Measurements from ENCODE around the gene PSMD6. TPM values are rescaled to one million over a fixed set of nuclear protein-coding genes. Genes with fewer than 3 reads are reported as not detected.

PSMD6 gene
- total and polyA plus RNA-seq, 4 experiments from 2014 or later = 65.7 to 152 (median 97.3) TPM

DNA sequence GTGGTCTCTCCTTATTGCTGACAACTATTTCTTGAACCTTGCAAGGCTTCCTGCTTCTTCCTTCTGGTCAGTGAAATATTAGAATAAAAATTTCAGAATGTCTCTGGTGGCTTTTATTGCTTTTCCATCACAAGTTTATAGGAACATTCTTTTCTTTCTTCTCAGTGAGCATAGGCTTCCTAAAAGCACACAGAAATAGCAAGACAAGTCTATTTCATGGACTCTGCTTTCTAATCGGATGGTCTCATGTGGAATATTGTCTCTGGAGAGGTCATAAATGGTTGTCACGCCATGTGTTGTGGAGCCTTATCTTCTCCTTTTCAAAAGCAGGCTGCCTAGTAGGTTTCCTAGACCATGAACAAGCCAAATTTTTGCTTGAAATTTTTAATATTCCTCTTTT is 9.8 kb upstream of the PSMD6 start:
- Histone ChIP-seq H3K27ac (ENCODE audit: low read depth, low read length) (no peak overlapping the region), H3K27me3 (ENCODE audit: insufficient read depth, low read length) (no peaks in the 10 kb centered on the region), H3K9me3 (ENCODE audit: control insufficient read depth in 1 of 2, low read length in 2 of 2) (no peaks in the 10 kb centered on the region), H3K4me1 (ENCODE audit: insufficient read depth, low read length) (peaks cover 7% of the 10 kb centered on the region), H3K36me3 (ENCODE audit: insufficient read depth, low read length) (no peaks in the 10 kb centered on the region), H3K4me3 (ENCODE audit: low read length in 2 of 2) (no peak overlapping the region)
- Mint-ChIP-seq H3K4me3 (no peak overlapping the region), H3K4me1 (peaks cover 5 to 6% (median 5%) of the 10 kb centered on the region in 4 donors), H3K36me3 (no peaks in the 10 kb centered on the region), H3K27me3 (peaks cover 4 to 10% of the 10 kb centered on the region in 2 donors), H3K9me3 (peaks cover 0 to 4% (median 2%) of the 10 kb centered on the region in 8 donors), H3K27ac (no peak overlapping the region)
- ChIA-PET CTCF (ENCODE audit: partially characterized antibody) (interaction anchor here (1.1 to 2.5 kb wide), 2 partner anchors 9 to 455 kb away, joined by 3 to 7 read pairs; partner anchors contain the start of gene PSMD6), POLR2A (ENCODE audit: partially characterized antibody) (no interaction called here)
- intact Hi-C loops (cut with micrococcal nuclease) = no loop called here
- DNase-seq = no peak

DNA sequence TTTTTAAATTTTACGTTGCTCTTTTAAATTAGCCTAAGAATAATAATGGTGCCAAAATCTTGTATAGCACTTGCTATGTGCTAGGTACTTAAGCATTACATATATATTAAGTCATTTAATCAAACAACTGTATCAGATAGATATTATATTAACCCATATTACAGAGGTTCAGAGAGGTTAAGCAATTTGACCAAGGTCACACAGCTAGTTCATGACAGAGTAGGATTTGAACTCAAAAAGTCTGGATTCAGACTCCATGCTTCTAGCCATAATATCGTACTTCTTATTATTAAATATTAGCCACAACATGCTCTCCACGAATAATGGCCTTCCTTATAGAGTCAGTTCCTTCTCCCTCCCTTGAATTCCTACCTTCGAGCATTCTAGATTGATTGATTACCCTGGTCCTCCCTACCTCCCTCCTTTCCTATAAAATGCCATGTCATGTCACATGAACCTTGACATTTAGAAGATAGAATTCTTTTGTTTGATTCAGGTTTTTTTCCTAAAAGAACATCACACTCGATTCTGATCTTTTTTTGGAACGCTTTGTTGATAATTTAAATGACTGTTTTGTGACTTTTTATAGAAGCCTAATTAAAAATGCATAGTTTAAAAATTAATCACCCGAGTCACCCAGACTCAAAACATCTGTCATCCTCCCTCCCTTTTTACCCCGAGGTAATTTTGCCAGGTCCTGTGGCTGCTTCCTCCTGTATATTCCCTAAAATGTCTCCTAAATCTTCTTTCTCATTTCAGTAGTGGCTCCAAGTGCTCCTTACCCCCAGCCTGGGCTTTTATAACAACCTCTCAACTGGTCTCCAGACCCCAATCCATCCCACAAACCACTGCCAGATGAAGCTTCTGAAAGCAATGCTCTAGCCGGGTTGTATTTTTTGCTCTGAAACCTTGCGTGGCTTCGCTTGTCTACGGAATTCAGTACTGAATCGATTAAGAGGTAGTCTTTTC is 8.5 kb upstream of the PSMD6 start:
- no peak overlapping the region for H3K27ac ChIP-seq (ENCODE audit: low read depth, low read length)
- no peak for DNase-seq
- peaks cover 11% of the 10 kb centered on the region in 2 donors for H3K27me3 Mint-ChIP-seq
- peaks cover 2% of the 10 kb centered on the region for H3K27me3 ChIP-seq (ENCODE audit: insufficient read depth, low read length)
- peaks cover 0 to 4% (median 2%) of the 10 kb centered on the region in 8 donors for H3K9me3 Mint-ChIP-seq
- peak overlapping the region in 3 of 8 donors; percentile 2 to 52 (median 20) for H3K4me3 Mint-ChIP-seq
- H3K9me3 ChIP-seq (ENCODE audit: control insufficient read depth in 1 of 2, low read length in 2 of 2) = no peaks in the 10 kb centered on the region
- intact Hi-C loops (cut with micrococcal nuclease) = no loop called here
- CTCF ChIA-PET (ENCODE audit: partially characterized antibody) = interaction anchor here (1.0 to 3.5 kb wide), 5 partner anchors 16 to 453 kb away, joined by 3 to 31 read pairs (median 5); no protein-coding TSS in a partner anchor
- no peak overlapping the region for H3K4me3 ChIP-seq (ENCODE audit: low read length in 2 of 2)
- H3K36me3 ChIP-seq (ENCODE audit: insufficient read depth, low read length) = no peaks in the 10 kb centered on the region
- H3K4me1 Mint-ChIP-seq = peaks cover 5 to 6% (median 5%) of the 10 kb centered on the region in 4 donors
- no peaks in the 10 kb centered on the region for H3K36me3 Mint-ChIP-seq
- peaks cover 7% of the 10 kb centered on the region for H3K4me1 ChIP-seq (ENCODE audit: insufficient read depth, low read length)
- POLR2A ChIA-PET (ENCODE audit: partially characterized antibody) = no interaction called here
- no peak overlapping the region for H3K27ac Mint-ChIP-seq

DNA sequence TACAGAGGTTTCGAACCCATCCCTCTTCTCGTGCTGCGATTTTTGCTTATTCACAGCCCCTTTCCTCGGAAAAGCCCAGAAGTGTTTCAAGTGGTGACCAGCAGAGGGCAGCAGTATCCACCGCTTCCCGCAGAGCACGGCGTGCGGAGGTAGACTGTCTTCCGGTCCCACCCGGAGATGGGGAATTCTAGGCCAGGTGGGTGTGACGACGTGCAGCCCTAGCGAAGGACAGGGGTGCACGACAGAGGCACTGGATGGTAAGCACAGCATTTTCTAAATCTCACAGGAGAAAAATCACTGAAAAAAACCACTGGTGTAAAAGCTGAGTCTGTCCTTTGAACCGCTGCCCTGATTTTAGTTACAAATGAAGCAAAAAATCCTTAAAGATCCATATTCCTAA is 7.4 kb upstream of the PSMD6 start:
- no peaks in the 10 kb centered on the region for H3K36me3 ChIP-seq (ENCODE audit: insufficient read depth, low read length)
- H3K27me3 ChIP-seq (ENCODE audit: insufficient read depth, low read length) = peaks cover 4% of the 10 kb centered on the region
- POLR2A ChIA-PET (ENCODE audit: partially characterized antibody) = no interaction called here
- Mint-ChIP-seq H3K27ac (peak overlapping the region; percentile 3 to 90 (median 65)), H3K27me3 (peaks cover 11% of the 10 kb centered on the region in 2 donors), H3K4me3 (peak overlapping the region; percentile 74 to 92 (median 88)), H3K36me3 (no peaks in the 10 kb centered on the region), H3K4me1 (peaks cover 5 to 6% (median 5%) of the 10 kb centered on the region in 4 donors), H3K9me3 (peaks cover 0 to 4% (median 2%) of the 10 kb centered on the region in 8 donors)
- peak overlapping the region in 1 of 2 donors; percentile 50 for H3K4me3 ChIP-seq (ENCODE audit: low read length in 2 of 2)
- no peaks in the 10 kb centered on the region for H3K9me3 ChIP-seq (ENCODE audit: control insufficient read depth in 1 of 2, low read length in 2 of 2)
- peak; percentile 68 to 82 (median 71) for DNase-seq
- no peak overlapping the region for H3K27ac ChIP-seq (ENCODE audit: low read depth, low read length)
- H3K4me1 ChIP-seq (ENCODE audit: insufficient read depth, low read length) = peaks cover 7% of the 10 kb centered on the region
- intact Hi-C loops (cut with micrococcal nuclease) = loop anchor here (1.0 kb wide), 1 partner anchor 454 kb away; no protein-coding TSS in a partner anchor
- CTCF ChIA-PET (ENCODE audit: partially characterized antibody) = interaction anchor here (0.7 to 3.5 kb wide), 8 partner anchors 11 to 1809 kb away, joined by 3 to 31 read pairs (median 5); no protein-coding TSS in a partner anchor

DNA sequence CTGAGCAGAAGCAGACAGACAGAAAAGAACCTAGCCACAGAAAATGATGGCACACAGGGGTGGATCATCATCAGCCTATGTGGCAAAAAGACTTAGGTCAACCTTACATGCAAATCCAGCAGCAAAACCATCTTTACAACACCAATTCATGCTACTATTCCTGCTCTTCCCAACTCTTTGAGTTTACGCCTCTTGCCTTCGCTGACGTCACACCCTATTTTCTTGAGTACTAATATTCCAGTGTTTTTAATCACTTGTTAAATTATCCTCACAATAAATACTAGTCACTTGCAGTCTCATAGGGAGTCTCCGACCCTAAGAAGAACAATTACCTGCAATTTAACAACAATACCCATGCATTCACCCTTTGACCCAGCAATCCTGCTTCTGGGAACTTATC is 6.0 kb upstream of the PSMD6 start:
- H3K9me3 ChIP-seq (ENCODE audit: control insufficient read depth in 1 of 2, low read length in 2 of 2) = no peaks in the 10 kb centered on the region
- Mint-ChIP-seq H3K36me3 (no peaks in the 10 kb centered on the region), H3K27me3 (peaks cover 11% of the 10 kb centered on the region in 2 donors), H3K4me3 (peak overlapping the region in 1 of 8 donors; percentile 46), H3K4me1 (peaks cover 5 to 7% (median 6%) of the 10 kb centered on the region in 4 donors), H3K9me3 (peaks cover 0 to 2% (median under 1%) of the 10 kb centered on the region in 8 donors), H3K27ac (no peak overlapping the region)
- no peak overlapping the region for H3K4me3 ChIP-seq (ENCODE audit: low read length in 2 of 2)
- ChIA-PET POLR2A (ENCODE audit: partially characterized antibody) (no interaction called here), CTCF (ENCODE audit: partially characterized antibody) (interaction anchor here (1.1 to 3.5 kb wide), 3 partner anchors 12 to 455 kb away, joined by 3 to 31 read pairs (median 6); no protein-coding TSS in a partner anchor)
- no peak overlapping the region for H3K27ac ChIP-seq (ENCODE audit: low read depth, low read length)
- H3K4me1 ChIP-seq (ENCODE audit: insufficient read depth, low read length) = peaks cover 7% of the 10 kb centered on the region
- DNase-seq = no peak
- peaks cover 4% of the 10 kb centered on the region for H3K27me3 ChIP-seq (ENCODE audit: insufficient read depth, low read length)
- intact Hi-C loops (cut with micrococcal nuclease) = loop anchor here (10.0 kb wide), 1 partner anchor 164 kb away; the partner anchor contains the start of genes ATXN7 and THOC7
- H3K36me3 ChIP-seq (ENCODE audit: insufficient read depth, low read length) = no peaks in the 10 kb centered on the region

DNA sequence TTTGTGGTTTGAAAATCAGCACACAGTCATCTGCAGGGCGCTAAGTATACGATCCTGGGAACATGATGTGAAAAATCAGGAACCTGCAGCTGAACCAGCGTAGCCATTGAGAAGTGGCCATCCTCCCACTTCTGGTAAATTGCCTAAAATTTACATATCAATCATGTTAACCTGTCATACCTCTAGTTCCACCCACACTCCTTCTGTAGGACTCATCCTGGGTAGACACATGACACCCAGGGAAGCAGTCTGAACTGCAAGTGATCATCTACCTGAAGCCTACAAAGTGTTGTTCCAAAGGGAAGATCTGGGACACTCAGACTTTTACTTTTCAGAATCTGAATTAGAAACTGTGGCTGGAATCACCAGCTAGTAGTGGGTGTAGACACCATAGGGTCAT is 5.5 kb upstream of the PSMD6 start:
- POLR2A ChIA-PET (ENCODE audit: partially characterized antibody) = no interaction called here
- peaks cover 7 to 13% (median 9%) of the 10 kb centered on the region in 4 donors for H3K4me1 Mint-ChIP-seq
- no peak overlapping the region for H3K27ac Mint-ChIP-seq
- intact Hi-C loops (cut with micrococcal nuclease) = loop anchor here (10.0 kb wide), 1 partner anchor 164 kb away; the partner anchor contains the start of genes ATXN7 and THOC7
- CTCF ChIA-PET (ENCODE audit: partially characterized antibody) = no interaction called here
- no peaks in the 10 kb centered on the region for H3K9me3 ChIP-seq (ENCODE audit: control insufficient read depth in 1 of 2, low read length in 2 of 2)
- no peaks in the 10 kb centered on the region for H3K9me3 Mint-ChIP-seq
- peaks cover 12% of the 10 kb centered on the region for H3K4me1 ChIP-seq (ENCODE audit: insufficient read depth, low read length)
- peak overlapping the region in 1 of 8 donors; percentile 46 for H3K4me3 Mint-ChIP-seq
- H3K27me3 ChIP-seq (ENCODE audit: insufficient read depth, low read length) = peaks cover 4% of the 10 kb centered on the region
- no peak for DNase-seq
- no peak overlapping the region for H3K4me3 ChIP-seq (ENCODE audit: low read length in 2 of 2)
- peaks cover 11% of the 10 kb centered on the region in 2 donors for H3K27me3 Mint-ChIP-seq
- no peaks in the 10 kb centered on the region for H3K36me3 Mint-ChIP-seq
- no peak overlapping the region for H3K27ac ChIP-seq (ENCODE audit: low read depth, low read length)
- no peaks in the 10 kb centered on the region for H3K36me3 ChIP-seq (ENCODE audit: insufficient read depth, low read length)

DNA sequence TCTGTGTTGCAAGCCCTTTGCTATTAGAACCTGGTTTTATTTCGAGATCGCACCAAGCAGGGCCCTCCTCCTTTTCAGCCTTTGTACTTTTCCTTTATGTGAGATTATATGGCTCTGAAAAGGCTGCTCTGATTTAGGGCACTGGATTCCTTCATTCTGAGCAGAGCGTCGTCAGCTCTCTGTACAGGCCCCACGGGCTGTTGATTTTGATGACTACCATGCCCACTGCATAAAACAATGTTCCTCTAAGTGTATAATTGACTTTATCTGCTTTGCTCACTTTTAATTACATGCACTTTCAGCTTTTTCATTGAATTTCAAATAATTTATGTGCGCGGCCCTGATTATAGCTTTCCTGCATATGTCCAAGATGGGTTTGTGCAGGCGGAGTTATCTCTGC is 4.4 kb upstream of the PSMD6 start:
- H3K27ac Mint-ChIP-seq = peak overlapping the region in 1 of 7 donors; percentile 17
- no peak overlapping the region for H3K4me3 ChIP-seq (ENCODE audit: low read length in 2 of 2)
- intact Hi-C loops (cut with micrococcal nuclease) = loop anchor here (10.0 kb wide), 1 partner anchor 163 kb away; the partner anchor contains the start of genes ATXN7 and THOC7
- H3K9me3 Mint-ChIP-seq = no peaks in the 10 kb centered on the region
- DNase-seq = no peak
- POLR2A ChIA-PET (ENCODE audit: partially characterized antibody) = no interaction called here
- H3K9me3 ChIP-seq (ENCODE audit: control insufficient read depth in 1 of 2, low read length in 2 of 2) = no peaks in the 10 kb centered on the region
- H3K36me3 Mint-ChIP-seq = peaks cover 0 to 2% of the 10 kb centered on the region in 2 donors
- CTCF ChIA-PET (ENCODE audit: partially characterized antibody) = interaction anchor here (0.6 to 0.9 kb wide), 2 partner anchors 66 to 457 kb away, joined by 3 to 4 read pairs; no protein-coding TSS in a partner anchor
- peaks cover 11% of the 10 kb centered on the region in 2 donors for H3K27me3 Mint-ChIP-seq
- peaks cover 10 to 20% (median 14%) of the 10 kb centered on the region in 4 donors for H3K4me1 Mint-ChIP-seq
- H3K4me3 Mint-ChIP-seq = no peak overlapping the region
- no peaks in the 10 kb centered on the region for H3K36me3 ChIP-seq (ENCODE audit: insufficient read depth, low read length)
- no peak overlapping the region for H3K27ac ChIP-seq (ENCODE audit: low read depth, low read length)
- H3K4me1 ChIP-seq (ENCODE audit: insufficient read depth, low read length) = peaks cover 17% of the 10 kb centered on the region
- H3K27me3 ChIP-seq (ENCODE audit: insufficient read depth, low read length) = peaks cover 4% of the 10 kb centered on the region
